Nephron (organoid): ENCODE measurements around the gene PRKD3.

ENCODE experiments used
- H3K27ac Mint-ChIP-seq, 3 experiments: 2 replicates each; pipeline ENCODE4 v1.8.0; 2020; ENCODE audit warnings: mixed read lengths in 3 of 3, mild to moderate bottlenecking in 2 of 3, moderate library complexity in 1 of 3
- H3K27me3 Mint-ChIP-seq: 2 replicates; pipeline ENCODE4 v1.8.0; 2021; ENCODE audit warnings: low read depth, mild to moderate bottlenecking, moderate library complexity, mixed read lengths
- H3K36me3 Mint-ChIP-seq: 2 replicates; pipeline ENCODE4 v1.8.0; 2020; ENCODE audit warnings: low read depth, mixed read lengths
- H3K4me1 Mint-ChIP-seq: 2 replicates; pipeline ENCODE4 v1.8.0; 2020; ENCODE audit warnings: mixed read lengths
- H3K4me3 Mint-ChIP-seq, 3 experiments: 2 replicates each; pipeline ENCODE4 v1.8.0; 2020; ENCODE audit warnings: mild to moderate bottlenecking in 3 of 3, mixed read lengths in 3 of 3, moderate library complexity in 2 of 3
- H3K9me3 Mint-ChIP-seq: 2 replicates; pipeline ENCODE4 v1.8.0; 2020; ENCODE audit warnings: mixed read lengths
- TF ChIP-seq, protein P1 (sequence below), 3 experiments: fragments of 200-600 bp; sonication (generic); IDR thresholded peaks; one replicate each; pipeline ENCODE4 v1.5.0; 2021; ENCODE audit warnings: antibody characterized with exemption in 3 of 3; ENCODE audit not compliant: unreplicated experiment in 3 of 3

The PRKD3 gene

DNA sequence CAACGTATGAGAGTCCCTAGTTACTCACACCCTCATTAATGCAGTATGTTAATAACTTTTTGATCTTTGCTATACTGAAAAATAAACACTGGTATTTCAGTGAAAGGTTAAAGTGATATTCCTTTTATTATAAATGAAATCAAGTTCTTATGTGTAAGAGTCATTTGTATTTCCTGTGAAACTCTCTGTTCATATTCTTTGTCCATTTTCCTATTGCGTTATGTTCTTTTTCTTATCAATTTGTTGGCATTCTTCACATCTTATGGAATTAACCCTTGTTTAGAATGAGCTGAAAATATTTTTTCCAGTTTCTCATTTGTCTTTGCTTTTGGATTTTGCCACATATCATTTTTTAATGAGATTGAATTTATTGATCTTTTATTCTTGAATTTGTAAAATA lies 48.3 kb downstream of the PRKD3 start:
- Mint-ChIP-seq H3K36me3 (peaks cover 52% of the 10 kb centered on the region), H3K4me1 (no peaks in the 10 kb centered on the region), H3K27ac (no peak overlapping the region), H3K4me3 (no peak overlapping the region), H3K9me3 (no peaks in the 10 kb centered on the region), H3K27me3 (no peaks in the 10 kb centered on the region)
- TF ChIP-seq, protein P1, sequence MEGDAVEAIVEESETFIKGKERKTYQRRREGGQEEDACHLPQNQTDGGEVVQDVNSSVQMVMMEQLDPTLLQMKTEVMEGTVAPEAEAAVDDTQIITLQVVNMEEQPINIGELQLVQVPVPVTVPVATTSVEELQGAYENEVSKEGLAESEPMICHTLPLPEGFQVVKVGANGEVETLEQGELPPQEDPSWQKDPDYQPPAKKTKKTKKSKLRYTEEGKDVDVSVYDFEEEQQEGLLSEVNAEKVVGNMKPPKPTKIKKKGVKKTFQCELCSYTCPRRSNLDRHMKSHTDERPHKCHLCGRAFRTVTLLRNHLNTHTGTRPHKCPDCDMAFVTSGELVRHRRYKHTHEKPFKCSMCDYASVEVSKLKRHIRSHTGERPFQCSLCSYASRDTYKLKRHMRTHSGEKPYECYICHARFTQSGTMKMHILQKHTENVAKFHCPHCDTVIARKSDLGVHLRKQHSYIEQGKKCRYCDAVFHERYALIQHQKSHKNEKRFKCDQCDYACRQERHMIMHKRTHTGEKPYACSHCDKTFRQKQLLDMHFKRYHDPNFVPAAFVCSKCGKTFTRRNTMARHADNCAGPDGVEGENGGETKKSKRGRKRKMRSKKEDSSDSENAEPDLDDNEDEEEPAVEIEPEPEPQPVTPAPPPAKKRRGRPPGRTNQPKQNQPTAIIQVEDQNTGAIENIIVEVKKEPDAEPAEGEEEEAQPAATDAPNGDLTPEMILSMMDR (IDR thresholded peaks at IDR 0.05; ENCODE audit: unreplicated experiment in 3 of 3): no peak
